ENCODE results near the gene NR2F2.
A peak's percentile ranks its signal among the peaks of the same experiment; 100 is the strongest.

Gene NR2F2

DNA sequence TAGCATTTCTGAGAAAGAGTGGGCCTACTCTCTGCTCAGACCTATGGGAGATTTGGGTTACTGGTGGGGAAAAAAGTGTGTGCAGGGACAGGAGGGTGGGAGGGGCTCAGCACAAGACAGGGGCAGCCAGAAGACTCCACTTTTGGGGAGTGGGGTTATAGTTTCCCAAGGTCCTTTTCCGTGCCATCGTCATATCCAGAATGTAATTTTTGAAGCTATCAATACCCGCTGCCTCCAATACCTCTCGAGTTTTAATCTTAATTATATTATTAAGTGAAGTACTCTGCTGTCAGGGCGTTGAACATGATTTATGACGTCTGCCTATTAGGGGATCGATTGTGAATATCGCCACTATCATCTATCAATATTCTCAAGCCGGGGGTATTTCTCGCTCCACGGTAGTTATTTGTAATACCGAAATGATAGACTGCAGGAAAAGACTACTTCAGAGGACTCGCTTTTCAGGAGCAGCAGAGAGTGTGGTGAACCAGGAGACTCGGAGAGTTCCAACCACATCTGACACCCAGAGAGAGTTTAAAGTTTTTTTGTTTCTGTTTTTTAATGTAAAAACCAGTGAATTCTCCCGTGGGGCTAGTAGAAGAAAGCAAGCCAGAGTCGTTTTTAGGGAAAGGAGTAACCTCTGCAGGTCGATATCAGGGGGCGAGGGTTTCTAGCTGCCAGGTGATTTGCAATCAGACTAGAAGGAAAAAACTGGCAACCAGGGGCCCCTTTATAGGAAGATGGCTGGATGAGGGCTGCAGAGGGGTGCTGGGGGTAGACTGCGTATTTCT is 20.6 kb downstream of the NR2F2 start:
- Mint-ChIP-seq H3K9me3 (no peaks in the 10 kb centered on the region), H3K4me1 (peaks cover under 1% of the 10 kb centered on the region), H3K4me3 (no peak overlapping the region), H3K27ac (no peak overlapping the region), H3K27me3 (peaks cover 71% of the 10 kb centered on the region), H3K36me3 (no peaks in the 10 kb centered on the region)
- no peak for ATAC-seq

DNA sequence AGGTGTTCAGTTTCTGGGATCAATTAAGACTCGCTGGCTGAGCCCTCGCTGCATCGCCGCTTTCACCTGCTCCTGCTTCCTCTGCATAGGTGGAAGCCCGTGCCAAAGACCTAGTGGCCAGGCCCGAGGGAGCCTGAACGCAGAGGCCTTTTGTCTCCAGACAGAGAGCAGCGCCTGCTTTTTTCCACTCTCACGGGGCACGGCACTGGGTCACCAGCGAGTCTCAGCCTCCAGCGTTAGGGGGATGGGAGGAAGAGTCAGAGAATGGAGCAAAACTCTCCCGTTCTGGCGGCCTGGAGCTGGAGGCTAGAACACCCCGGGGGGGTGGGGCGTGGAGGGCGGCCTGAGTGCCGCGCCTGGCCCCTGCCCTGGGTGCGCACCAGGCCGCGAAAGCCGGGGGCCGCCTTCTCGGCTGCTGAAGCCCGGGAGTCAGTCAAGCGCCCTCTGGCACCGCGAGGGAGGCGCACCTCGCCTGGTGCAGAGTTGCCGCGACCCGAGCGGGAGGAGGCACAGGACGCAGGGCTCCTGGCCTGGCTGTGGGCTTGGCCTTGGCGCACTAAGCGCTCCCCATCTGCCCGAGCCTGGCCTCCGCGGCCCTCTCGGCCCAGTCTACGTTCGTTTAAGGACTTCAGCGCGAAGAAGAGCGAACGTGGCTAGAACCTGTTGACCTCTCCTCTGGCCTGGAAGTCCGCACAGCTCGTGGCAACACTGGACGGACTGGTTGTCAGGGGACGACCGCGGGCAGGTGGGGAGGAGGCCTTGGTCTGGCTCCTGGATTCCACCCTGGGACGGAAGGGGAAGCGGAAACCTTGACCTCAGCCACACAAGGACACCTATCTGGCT is 21.5 kb downstream of the NR2F2 start:
- no peak overlapping the region for H3K27ac Mint-ChIP-seq
- H3K27me3 Mint-ChIP-seq = peaks cover 63% of the 10 kb centered on the region
- H3K9me3 Mint-ChIP-seq = no peaks in the 10 kb centered on the region
- peaks cover 9% of the 10 kb centered on the region for H3K4me1 Mint-ChIP-seq
- H3K36me3 Mint-ChIP-seq = no peaks in the 10 kb centered on the region
- no peak for ATAC-seq
- H3K4me3 Mint-ChIP-seq = no peak overlapping the region

DNA sequence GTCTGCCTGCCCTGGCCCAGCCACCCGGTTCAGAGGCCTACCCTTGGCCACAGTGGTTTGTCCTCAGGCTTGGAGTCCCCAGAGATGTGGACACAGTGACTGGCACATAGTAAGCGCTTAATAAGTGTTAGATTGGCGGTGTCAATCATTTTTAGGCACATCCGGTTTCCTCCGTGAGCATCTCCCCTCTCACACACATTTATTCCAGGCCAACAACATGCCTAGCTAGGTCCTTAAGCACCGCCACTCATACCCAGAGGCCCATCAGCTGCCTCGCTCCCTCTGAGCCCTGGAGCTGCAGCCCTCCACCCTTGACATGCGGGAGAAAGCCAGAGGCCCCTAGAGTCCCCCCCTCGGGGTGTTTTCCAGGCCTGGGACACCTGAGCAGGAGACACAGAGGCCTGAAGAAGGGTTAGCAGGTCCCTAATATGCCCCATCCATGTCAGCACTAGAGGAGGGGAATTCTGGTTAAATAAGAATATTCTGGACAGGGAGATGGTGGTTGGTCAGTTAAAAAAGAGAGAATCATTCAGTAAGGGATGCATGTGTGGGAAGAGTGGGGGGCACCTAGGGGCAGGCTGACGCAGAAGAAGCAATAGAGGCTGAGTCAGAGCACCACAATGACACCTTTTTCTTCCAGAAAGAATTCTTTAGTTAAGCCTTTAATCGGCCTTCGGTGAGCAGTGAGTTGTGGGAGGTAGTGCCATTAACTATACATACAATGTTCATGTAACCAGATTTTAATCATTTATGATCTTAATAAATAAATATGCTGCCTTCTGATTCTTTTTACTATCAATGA is 22.3 kb downstream of the NR2F2 start:
- Mint-ChIP-seq H3K27ac (no peak overlapping the region), H3K4me3 (no peak overlapping the region), H3K36me3 (no peaks in the 10 kb centered on the region), H3K9me3 (no peaks in the 10 kb centered on the region), H3K4me1 (peaks cover 17% of the 10 kb centered on the region), H3K27me3 (peaks cover 54% of the 10 kb centered on the region)
- ATAC-seq = no peak

DNA sequence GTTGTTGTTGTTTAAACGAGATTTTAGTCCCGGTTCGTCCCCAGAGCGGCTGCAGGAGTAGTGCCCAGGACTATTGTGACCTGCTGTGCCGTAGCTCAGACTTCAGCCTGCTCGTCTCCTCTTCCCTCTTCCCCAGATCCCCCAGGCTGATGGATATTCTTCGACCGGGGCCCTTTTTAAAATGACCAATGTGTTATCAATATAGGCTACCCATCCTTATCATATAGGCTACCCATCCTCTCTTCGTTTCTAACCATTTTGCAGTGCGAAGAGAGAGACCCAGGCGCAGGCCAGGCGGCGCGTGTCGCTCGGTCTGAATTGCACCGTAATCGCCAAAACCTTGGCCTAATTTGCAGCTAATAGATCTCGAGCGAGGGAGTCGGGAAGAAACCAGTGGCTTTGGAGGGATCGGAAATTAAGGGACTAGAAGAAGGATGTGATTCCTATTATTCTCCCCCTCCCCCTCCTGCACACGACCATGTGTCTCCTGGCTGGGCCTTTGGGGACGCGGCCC is 23.0 kb downstream of the NR2F2 start:
- Mint-ChIP-seq H3K27ac (no peak overlapping the region), H3K9me3 (no peaks in the 10 kb centered on the region), H3K27me3 (peaks cover 48% of the 10 kb centered on the region), H3K36me3 (no peaks in the 10 kb centered on the region), H3K4me3 (no peak overlapping the region), H3K4me1 (peaks cover 23% of the 10 kb centered on the region)
- no peak for ATAC-seq

GRCh38 chr15:96353930-96354730 is 23.6 kb downstream of the NR2F2 start:
- Mint-ChIP-seq H3K27me3 (peaks cover 41% of the 10 kb centered on the region), H3K9me3 (no peaks in the 10 kb centered on the region), H3K4me1 (peaks cover 23% of the 10 kb centered on the region), H3K27ac (no peak overlapping the region), H3K36me3 (no peaks in the 10 kb centered on the region), H3K4me3 (no peak overlapping the region)
- ATAC-seq = no peak

- H3K36me3 Mint-ChIP-seq = no peaks in the 10 kb centered on the region
- no peak overlapping the region for H3K27ac Mint-ChIP-seq
- H3K27me3 Mint-ChIP-seq = peaks cover 33% of the 10 kb centered on the region
- H3K9me3 Mint-ChIP-seq = no peaks in the 10 kb centered on the region
- no peak overlapping the region for H3K4me3 Mint-ChIP-seq
- no peak for ATAC-seq
- H3K4me1 Mint-ChIP-seq = peaks cover 23% of the 10 kb centered on the region
These were observed 24.4 kb downstream of the NR2F2 start for GRCh38 chr15:96354731-96355567.

DNA sequence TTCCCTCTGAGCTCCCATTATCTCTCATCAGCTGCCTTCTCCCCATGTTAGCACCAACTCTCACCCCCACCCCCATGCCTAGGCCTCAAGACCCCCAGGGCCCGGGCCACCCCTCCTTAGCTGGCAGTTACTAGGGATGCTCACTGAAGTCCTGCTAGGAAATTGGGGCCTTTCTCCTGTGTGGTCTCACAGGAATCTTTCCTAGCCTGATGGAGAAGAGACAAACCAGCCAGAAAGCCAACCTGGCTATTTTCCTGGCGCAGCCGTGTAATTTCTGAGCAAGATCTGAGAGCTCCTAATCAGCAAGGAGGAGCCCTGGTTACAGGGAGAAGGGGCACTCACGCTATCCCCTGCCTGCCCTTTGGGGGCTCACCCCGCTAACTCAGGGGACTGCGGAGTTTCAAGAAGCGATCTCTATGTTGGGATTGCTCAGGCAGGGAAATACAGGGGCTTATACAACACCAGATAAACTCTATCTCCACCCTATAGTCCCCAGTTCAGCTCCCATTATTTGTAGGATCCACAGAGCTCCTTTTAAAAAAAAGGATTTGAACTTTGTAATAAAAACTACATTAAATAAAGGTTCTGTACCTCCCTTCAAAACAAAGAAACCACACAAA is 25.2 kb downstream of the NR2F2 start:
- peaks cover 30% of the 10 kb centered on the region for H3K27me3 Mint-ChIP-seq
- peaks cover 23% of the 10 kb centered on the region for H3K4me1 Mint-ChIP-seq
- H3K36me3 Mint-ChIP-seq = no peaks in the 10 kb centered on the region
- no peak overlapping the region for H3K4me3 Mint-ChIP-seq
- H3K9me3 Mint-ChIP-seq = no peaks in the 10 kb centered on the region
- ATAC-seq = no peak
- H3K27ac Mint-ChIP-seq = no peak overlapping the region

GRCh38 chr15:96356494-96357455 is 26.3 kb downstream of the NR2F2 start:
- H3K27me3 Mint-ChIP-seq = peaks cover 33% of the 10 kb centered on the region
- no peak overlapping the region for H3K27ac Mint-ChIP-seq
- H3K4me1 Mint-ChIP-seq = peaks cover 23% of the 10 kb centered on the region
- peak; percentile 47 for ATAC-seq
- H3K36me3 Mint-ChIP-seq = no peaks in the 10 kb centered on the region
- H3K4me3 Mint-ChIP-seq = peak overlapping the region; percentile 83
- no peaks in the 10 kb centered on the region for H3K9me3 Mint-ChIP-seq

DNA sequence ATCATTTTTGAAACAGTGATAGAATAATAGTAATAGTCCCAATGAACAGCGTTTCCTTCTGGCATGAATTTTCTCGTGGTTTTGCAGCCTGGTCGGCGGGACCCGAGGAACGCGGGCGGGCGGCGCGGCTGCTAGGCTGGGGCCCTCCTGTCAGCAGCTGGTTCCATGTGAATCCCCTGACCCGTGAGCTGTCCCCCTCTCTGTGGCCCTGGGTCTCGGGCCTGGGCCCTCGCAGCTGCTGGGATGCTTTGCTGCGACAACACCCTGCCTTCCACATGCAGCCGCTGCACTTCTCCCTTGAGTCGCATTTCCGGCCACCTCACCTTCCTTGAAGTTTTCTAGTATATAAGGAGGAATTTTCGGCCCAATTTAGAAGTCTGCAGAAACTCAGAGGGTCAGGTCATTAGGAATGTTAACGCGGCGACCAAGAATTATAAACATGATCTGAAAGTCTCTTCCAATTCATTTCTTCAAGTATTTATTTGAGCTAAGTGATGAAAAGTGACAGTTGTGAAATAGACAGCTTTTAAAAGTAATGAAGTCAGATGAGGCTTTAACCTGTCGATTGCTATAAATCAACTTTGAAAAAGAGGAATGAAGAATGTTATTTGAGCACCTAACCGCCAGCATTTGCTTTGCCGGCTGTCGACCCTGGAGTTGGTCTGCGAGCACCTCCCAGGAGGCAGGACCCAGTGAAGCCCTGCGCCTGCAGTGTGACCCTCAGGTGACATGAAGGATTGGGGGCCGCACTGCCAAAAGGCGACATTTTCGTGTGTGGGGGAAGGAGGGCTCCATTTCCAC is 27.7 kb downstream of the NR2F2 start:
- no peaks in the 10 kb centered on the region for H3K36me3 Mint-ChIP-seq
- no peak for ATAC-seq
- H3K27ac Mint-ChIP-seq = no peak overlapping the region
- H3K4me3 Mint-ChIP-seq = peak overlapping the region; percentile 83
- H3K27me3 Mint-ChIP-seq = peaks cover 36% of the 10 kb centered on the region
- peaks cover 23% of the 10 kb centered on the region for H3K4me1 Mint-ChIP-seq
- no peaks in the 10 kb centered on the region for H3K9me3 Mint-ChIP-seq

- Mint-ChIP-seq H3K27ac (no peak overlapping the region), H3K27me3 (peaks cover 37% of the 10 kb centered on the region), H3K36me3 (no peaks in the 10 kb centered on the region), H3K4me3 (no peak overlapping the region), H3K9me3 (no peaks in the 10 kb centered on the region), H3K4me1 (peaks cover 23% of the 10 kb centered on the region)
- no peak for ATAC-seq
These were observed 28.5 kb downstream of the NR2F2 start for GRCh38 chr15:96358821-96359615.

All from stimulated activated memory B cell treated with anti-CD40 and anti-IgM and Interleukin-4, amounts not matched to agents 10 μg/mL and 1 μg/mL and 100 μg/mL, for 72 hours (primary cell).